Activated CD8-positive, alpha-beta memory T cell treated with anti-CD3 and anti-CD28 coated beads, Interleukin-2, amount 10 ng/mL, durations not matched to agents 7 days and 5 days (primary cell): ENCODE data around the gene CHTOP. TPM values are rescaled to one million over a fixed set of nuclear protein-coding genes. Genes with fewer than 3 reads are reported as not detected.
"Not testable (repeated sequence)": the region's sequence is repeated elsewhere in the genome, so short reads cannot be mapped to it uniquely, and the experiment has no call there.

Experiments used
- ATAC-seq: fragments of 150-1000 bp; cut with Tn5 transposase; one replicate; pipeline ENCODE4 v1.10.0; 2021; ENCODE audit warnings: moderate library complexity
- CTCF ChIA-PET: fragments of 350-600 bp; sonication (Branson Sonifier 250); formaldehyde crosslinking; loops from one replicate; lab custom pipeline; 2021; ENCODE audit warnings: antibody characterized with exemption; lab: Charles Lee
- DNase-seq: peaks from one replicate; pipeline ENCODE4 v3.0.0-alpha.2; 2020
- H3K27ac Mint-ChIP-seq: one replicate; pipeline ENCODE4 v1.8.0; 2021; ENCODE audit warnings: mild to moderate bottlenecking, mixed read lengths
- H3K27me3 Mint-ChIP-seq: one replicate; pipeline ENCODE4 v1.8.0; 2021; ENCODE audit warnings: mixed read lengths
- H3K36me3 Mint-ChIP-seq: one replicate; pipeline ENCODE4 v1.8.0; 2021; ENCODE audit warnings: mild to moderate bottlenecking, mixed read lengths
- H3K4me1 Mint-ChIP-seq: one replicate; pipeline ENCODE4 v1.8.0; 2021; ENCODE audit warnings: mixed read lengths
- H3K4me3 Mint-ChIP-seq: one replicate; pipeline ENCODE4 v1.8.0; 2021; ENCODE audit warnings: mild to moderate bottlenecking, moderate library complexity, mixed read lengths
- H3K9me3 Mint-ChIP-seq: one replicate; pipeline ENCODE4 v1.8.0; 2022; ENCODE audit warnings: low read depth, mixed read lengths
- total RNA-seq, 2 experiments: library from RNA; stranded (reverse); gene quantifications; one replicate each; pipeline ENCODE4 v1.2.3, GENCODE V29; 2021

Gene CHTOP
- total RNA-seq, 2 experiments from 2014 or later = 83.8 to 89.1 TPM

- Mint-ChIP-seq H3K27ac (peak overlapping the region; percentile 22), H3K4me3 (no peak overlapping the region), H3K36me3 (peaks cover 40% of the 10 kb centered on the region), H3K9me3 (no peaks in the 10 kb centered on the region), H3K27me3 (no peaks in the 10 kb centered on the region), H3K4me1 (peaks cover 14% of the 10 kb centered on the region)
- DNase-seq (no peak), ATAC-seq (no peak)
- CTCF ChIA-PET = interaction anchor here (0.9 to 1.2 kb wide), 2 partner anchors 9 to 18 kb away, joined by 3 read pairs; no protein-coding TSS in a partner anchor
Observed at GRCh38 chr1:153661111-153661708, 27.3 kb downstream of the CHTOP start.

GRCh38 chr1:153662269-153662668, 28.4 kb downstream of the CHTOP start:
- no peaks in the 10 kb centered on the region for H3K9me3 Mint-ChIP-seq
- H3K4me1 Mint-ChIP-seq = peaks cover 16% of the 10 kb centered on the region
- peak overlapping the region; percentile 58 for H3K27ac Mint-ChIP-seq
- H3K4me3 Mint-ChIP-seq = no peak overlapping the region
- peaks cover 48% of the 10 kb centered on the region for H3K36me3 Mint-ChIP-seq
- no peak for DNase-seq
- no peaks in the 10 kb centered on the region for H3K27me3 Mint-ChIP-seq
- ATAC-seq = no peak
- CTCF ChIA-PET = no interaction called here

- Mint-ChIP-seq H3K27me3 (no peaks in the 10 kb centered on the region), H3K4me1 (peaks cover 22% of the 10 kb centered on the region), H3K27ac (no peak overlapping the region), H3K9me3 (no peaks in the 10 kb centered on the region), H3K36me3 (peaks cover 58% of the 10 kb centered on the region), H3K4me3 (no peak overlapping the region)
- no peak for ATAC-seq
- no peak for DNase-seq
- CTCF ChIA-PET = interaction anchor here (1.0 kb wide), 1 partner anchor 14 kb away, joined by 3 read pairs; no protein-coding TSS in a partner anchor
Observed at GRCh38 chr1:153663211-153663610, 29.3 kb downstream of the CHTOP start.

- CTCF ChIA-PET = interaction anchor here (0.6 to 1.5 kb wide), 3 partner anchors 9 to 156 kb away, joined by 3 read pairs; partner anchors contain the start of gene SNAPIN
- no peak for ATAC-seq
- H3K4me1 Mint-ChIP-seq = peaks cover 34% of the 10 kb centered on the region
Observed at GRCh38 chr1:153667439-153667838, 33.6 kb downstream of the CHTOP start.

GRCh38 chr1:153668672-153669071, 34.8 kb downstream of the CHTOP start:
- Mint-ChIP-seq H3K36me3 (peaks cover 58% of the 10 kb centered on the region), H3K4me3 (peak overlapping the region; percentile 31), H3K4me1 (peaks cover 34% of the 10 kb centered on the region), H3K27ac (peak overlapping the region; percentile 7)
- H3K27me3 Mint-ChIP-seq, DNase-seq, H3K9me3 Mint-ChIP-seq, ATAC-seq: not testable (repeated sequence)
- CTCF ChIA-PET = interaction anchor here (3.5 kb wide), 1 partner anchor 10 kb away, joined by 13 read pairs; the partner anchor contains the start of gene SNAPIN

More at GRCh38 chr1:153667439-153667838, 33.6 kb downstream of the CHTOP start:
- Mint-ChIP-seq H3K27ac (no peak overlapping the region), H3K27me3 (no peaks in the 10 kb centered on the region), H3K36me3 (peaks cover 65% of the 10 kb centered on the region), H3K9me3 (no peaks in the 10 kb centered on the region), H3K4me3 (no peak overlapping the region)
- DNase-seq = no peak

DNA sequence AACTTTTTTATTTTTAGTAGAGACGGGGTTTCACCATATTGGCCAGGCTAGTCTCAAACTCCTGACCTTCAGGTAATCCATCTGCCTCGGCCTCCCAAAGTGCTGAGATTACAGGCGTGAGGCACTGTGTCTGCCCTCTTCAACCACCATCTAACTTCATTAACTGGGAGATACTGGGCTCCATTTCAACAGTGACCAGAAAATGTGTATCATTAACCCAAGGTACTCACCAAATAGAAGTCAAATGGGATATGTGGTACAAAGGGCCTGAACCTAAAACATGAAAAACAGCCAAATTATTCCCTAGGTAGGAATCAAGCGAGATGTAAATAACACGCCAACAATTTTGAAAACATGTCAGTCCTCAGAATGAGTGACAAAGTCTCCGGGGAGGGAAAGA, 35.7 kb downstream of the CHTOP start:
- no peak overlapping the region for H3K27ac Mint-ChIP-seq
- H3K36me3 Mint-ChIP-seq = peaks cover 52% of the 10 kb centered on the region
- H3K4me1 Mint-ChIP-seq = peaks cover 34% of the 10 kb centered on the region
- ATAC-seq (no peak), DNase-seq (no peak)
- CTCF ChIA-PET = interaction anchor here (3.5 kb wide), 1 partner anchor 11 kb away, joined by 13 read pairs; the partner anchor contains the start of gene SNAPIN
- H3K9me3 Mint-ChIP-seq = no peaks in the 10 kb centered on the region
- no peaks in the 10 kb centered on the region for H3K27me3 Mint-ChIP-seq
- no peak overlapping the region for H3K4me3 Mint-ChIP-seq

DNA sequence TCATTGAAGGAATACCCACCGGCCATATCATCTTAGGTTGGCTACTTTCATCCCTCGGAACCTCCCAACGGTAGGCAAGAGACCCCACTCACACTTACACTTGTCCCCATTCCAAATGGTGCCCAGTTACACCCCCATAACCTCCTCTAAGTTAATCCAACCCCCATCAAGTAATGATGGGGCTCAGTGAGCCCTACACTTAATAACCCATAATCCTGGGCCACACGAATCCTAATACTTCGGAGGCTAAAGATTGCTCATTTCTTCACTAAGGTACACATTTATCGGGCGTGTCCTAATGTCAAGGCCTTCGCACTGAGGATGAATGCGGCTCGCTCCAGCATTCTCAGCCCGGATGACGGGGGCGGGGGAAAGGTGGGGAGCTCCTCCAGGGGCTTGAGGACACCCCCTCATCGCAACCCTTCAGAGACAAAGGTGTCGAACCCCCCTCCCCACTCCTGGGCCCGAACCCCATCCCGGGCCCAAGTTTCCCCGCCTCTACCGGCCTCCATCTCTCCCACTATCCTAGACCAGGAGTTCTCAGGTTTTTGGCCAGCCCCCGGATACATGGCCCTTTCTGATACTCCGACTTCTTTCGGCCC, 36.5 kb downstream of the CHTOP start:
- Mint-ChIP-seq H3K4me1 (peaks cover 34% of the 10 kb centered on the region), H3K27me3 (no peaks in the 10 kb centered on the region), H3K9me3 (no peaks in the 10 kb centered on the region), H3K27ac (no peak overlapping the region), H3K36me3 (peaks cover 44% of the 10 kb centered on the region), H3K4me3 (no peak overlapping the region)
- CTCF ChIA-PET = interaction anchor here (0.6 to 3.5 kb wide), 4 partner anchors 9 to 316 kb away, joined by 3 to 13 read pairs (median 7); partner anchors contain the start of genes RAB13, SLC27A3 and SNAPIN
- ATAC-seq (peak; percentile 1), DNase-seq (no peak)

GRCh38 chr1:153670859-153671627, 37.2 kb downstream of the CHTOP start, which contains the start of gene ILF2:
TSS of gene ILF2 (minus strand) at chr1:153670993. CDS start at chr1:153670922, 71 bp downstream.
- peaks cover 39% of the 10 kb centered on the region for H3K36me3 Mint-ChIP-seq
- H3K4me1 Mint-ChIP-seq = peaks cover 34% of the 10 kb centered on the region
- ATAC-seq = peak; percentile 91
- peak; percentile 99 for DNase-seq
- no peaks in the 10 kb centered on the region for H3K27me3 Mint-ChIP-seq
- CTCF ChIA-PET = interaction anchor here (1.0 to 3.5 kb wide), 11 partner anchors 10 to 320 kb away, joined by 3 to 13 read pairs (median 7); partner anchors contain the start of genes CHTOP, RAB13, RPS27 and SLC27A3
- no peak within 1 kb of the TSS for H3K27ac Mint-ChIP-seq
- H3K4me3 Mint-ChIP-seq = no peak within 1 kb of the TSS
- H3K9me3 Mint-ChIP-seq = no peaks in the 10 kb centered on the region

DNA sequence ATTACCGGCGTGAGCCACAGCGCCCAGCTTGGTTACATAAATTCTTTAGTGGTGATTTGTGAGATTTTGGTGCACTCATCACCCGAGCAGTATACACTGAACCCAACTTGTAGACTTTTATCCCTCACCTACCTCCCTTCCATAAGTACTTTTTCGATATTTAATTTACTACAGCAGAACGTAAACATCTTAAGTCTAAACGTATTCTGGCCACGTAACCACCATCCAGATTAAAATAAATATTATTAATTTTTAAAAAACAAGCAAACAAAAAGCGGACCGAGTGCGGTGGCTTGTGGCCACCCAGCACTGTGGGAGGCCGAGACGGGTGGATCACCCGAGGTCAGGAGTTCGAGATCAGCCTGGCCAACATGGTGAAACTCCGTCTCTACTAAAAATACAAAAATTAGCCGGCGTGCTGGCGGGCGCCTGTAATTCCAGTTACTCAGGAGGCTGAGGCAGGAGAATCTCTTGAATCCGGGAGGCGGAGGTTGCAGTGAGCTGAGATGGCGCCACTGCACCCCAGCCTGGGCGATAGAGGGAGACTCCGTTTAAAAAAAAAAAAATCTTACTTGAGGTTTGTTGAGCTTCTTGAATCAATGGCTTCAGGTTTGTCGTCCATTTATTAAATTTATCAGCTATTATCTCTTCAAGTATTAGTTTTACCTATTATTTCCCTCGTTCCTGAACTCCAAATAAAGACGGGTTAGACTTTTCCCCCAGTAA, 37.9 kb downstream of the CHTOP start:
- H3K9me3 Mint-ChIP-seq, H3K27me3 Mint-ChIP-seq, H3K27ac Mint-ChIP-seq, H3K4me3 Mint-ChIP-seq: not testable (repeated sequence)
- DNase-seq = peak; percentile 72
- peak; percentile 26 for ATAC-seq
- CTCF ChIA-PET = interaction anchor here (1.0 to 3.5 kb wide), 17 partner anchors 9 to 319 kb away, joined by 3 to 13 read pairs (median 5); partner anchors contain the start of genes CHTOP, RAB13, RPS27 and SLC27A3
- peaks cover 36% of the 10 kb centered on the region for H3K36me3 Mint-ChIP-seq
- peaks cover 34% of the 10 kb centered on the region for H3K4me1 Mint-ChIP-seq

DNA sequence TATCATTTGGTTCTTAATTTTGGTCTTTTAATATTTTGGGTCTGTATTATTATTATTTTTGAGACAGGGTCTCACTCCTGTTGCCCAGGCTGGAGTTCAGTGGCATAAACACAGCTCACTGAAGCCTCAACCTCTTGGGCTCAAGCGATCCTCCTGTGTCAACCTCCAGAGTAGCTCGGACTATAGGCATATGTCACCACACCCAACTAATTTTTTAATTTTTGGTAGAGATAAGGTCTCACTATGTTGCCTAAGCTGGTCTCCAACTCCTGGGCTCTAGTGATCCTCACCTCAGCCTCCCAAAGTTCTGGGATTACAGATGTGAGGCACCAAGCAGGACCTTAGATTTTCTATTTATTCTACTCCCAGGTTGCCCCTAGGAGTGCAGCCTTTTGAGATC, 39.6 kb downstream of the CHTOP start:
- no peak for DNase-seq
- peak overlapping the region; percentile 43 for H3K27ac Mint-ChIP-seq
- peaks cover 19% of the 10 kb centered on the region for H3K27me3 Mint-ChIP-seq
- peaks cover 32% of the 10 kb centered on the region for H3K4me1 Mint-ChIP-seq
- H3K4me3 Mint-ChIP-seq = no peak overlapping the region
- CTCF ChIA-PET = no interaction called here
- H3K9me3 Mint-ChIP-seq = no peaks in the 10 kb centered on the region
- ATAC-seq = no peak
- H3K36me3 Mint-ChIP-seq = peaks cover 18% of the 10 kb centered on the region

- no peaks in the 10 kb centered on the region for H3K9me3 Mint-ChIP-seq
- H3K36me3 Mint-ChIP-seq = no peaks in the 10 kb centered on the region
- peaks cover 19% of the 10 kb centered on the region for H3K4me1 Mint-ChIP-seq
- peak overlapping the region; percentile 72 for H3K4me3 Mint-ChIP-seq
- H3K27ac Mint-ChIP-seq = no peak overlapping the region
- no peak for ATAC-seq
- peak; percentile 63 for DNase-seq
- CTCF ChIA-PET = interaction anchor here (0.5 to 4.4 kb wide), 22 partner anchors 10 to 1366 kb away, joined by 3 to 26 read pairs (median 4); partner anchors contain the start of genes RAB13, SLC27A3 and SNAPIN
- peaks cover 56% of the 10 kb centered on the region for H3K27me3 Mint-ChIP-seq
Observed at GRCh38 chr1:153677718-153678518, 44.1 kb downstream of the CHTOP start.
